ENCODE data around the gene PLXNB1. TPM values are rescaled to one million over a fixed set of nuclear protein-coding genes. Genes with fewer than 3 reads are reported as not detected.

PLXNB1 gene
- total and polyA plus RNA-seq, 2 of the 13 experiments (the other 11 are each of a cell fraction or from before 2014, with no cell fraction given) = 86.0 to 143 TPM

DNA sequence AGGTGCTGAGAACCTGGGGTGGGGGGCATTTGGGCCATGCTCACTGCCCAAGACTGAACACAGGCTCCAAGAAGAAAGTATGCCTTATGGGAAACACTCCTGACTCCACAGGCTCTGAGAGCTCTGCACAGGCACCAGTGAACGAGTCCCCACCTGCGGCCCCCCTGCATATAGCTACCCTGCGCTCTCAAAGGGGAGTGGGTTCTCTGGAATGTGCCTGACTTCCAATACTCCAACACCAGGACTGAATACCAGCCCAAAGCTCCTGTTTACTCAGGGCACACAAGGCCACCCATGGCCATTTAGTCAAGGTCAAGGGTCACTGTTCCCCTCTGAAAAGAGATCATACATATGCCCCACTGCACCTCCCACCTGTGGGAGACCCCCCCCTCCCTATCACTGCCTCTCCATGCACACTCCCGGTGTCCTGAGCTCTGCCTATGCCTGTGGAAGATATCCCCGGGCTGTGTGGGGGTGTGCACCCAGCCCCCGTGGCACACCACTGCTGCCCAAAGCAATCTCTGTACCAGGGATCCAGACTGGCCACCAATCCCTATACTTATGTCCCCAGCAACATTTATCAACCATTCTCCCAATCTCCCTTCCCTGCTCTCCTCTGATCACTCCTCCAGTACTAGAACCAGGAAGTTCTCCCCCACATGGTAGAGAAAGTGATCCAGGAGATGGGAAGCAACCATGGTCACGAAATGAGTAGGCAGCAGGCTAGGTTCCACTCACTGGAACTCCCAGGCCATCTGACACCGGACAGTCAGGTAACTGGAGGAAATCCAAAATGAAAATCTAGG lies 1.5 kb upstream of the PLXNB1 start (continued):
- peak; percentile 57; the same call in 1 of the 2 replicates for TF ChIP-seq DRAP1 (CRISPR knock-in tag; IDR thresholded peaks at IDR 0.05)
- TF ChIP-seq RARG (CRISPR knock-in tag; IDR thresholded peaks at IDR 0.05; ENCODE audit: low read depth) = no peak
- TF ChIP-seq ISL2 (CRISPR knock-in tag; IDR thresholded peaks at IDR 0.05) = peak; percentile 84
- TF ChIP-seq JDP2 (CRISPR knock-in tag; IDR thresholded peaks at IDR 0.05; ENCODE audit: borderline replicate concordance) = no peak; the same call in 1 of the 2 replicates
- TF ChIP-seq ZC3H13 (CRISPR knock-in tag; IDR thresholded peaks at IDR 0.05) = no peak
- TF ChIP-seq ZNF652 (CRISPR knock-in tag; IDR thresholded peaks at IDR 0.05; ENCODE audit: borderline replicate concordance, low read depth) = no peak
- no peak for TF ChIP-seq ZNF549 (CRISPR knock-in tag; IDR thresholded peaks at IDR 0.05)
- TF ChIP-seq AGO1 (IDR thresholded peaks at IDR 0.05; ENCODE audit: low read depth, low read length, poor library complexity, severe bottlenecking) = no peak
- no peak for TF ChIP-seq IKZF1 (IDR thresholded peaks at IDR 0.05)
- TF ChIP-seq PHF21A (CRISPR knock-in tag; IDR thresholded peaks at IDR 0.05) = peak; percentile 93
- peak; percentile 18; the same call in 1 of the 3 replicates for TF ChIP-seq MXI1 (IDR thresholded peaks at IDR 0.05; ENCODE audit: borderline replicate concordance, low read depth, low read length)
- TF ChIP-seq CCDC6 (CRISPR knock-in tag; IDR thresholded peaks at IDR 0.05) = no peak
- TF ChIP-seq GATAD1 (CRISPR knock-in tag; IDR thresholded peaks at IDR 0.05) = peak; percentile 43
- peak; percentile 59; the same call in 1 of the 2 replicates for TF ChIP-seq FOXK1 (CRISPR knock-in tag; IDR thresholded peaks at IDR 0.05; ENCODE audit: borderline replicate concordance, low read depth)
- TF ChIP-seq, protein P1, sequence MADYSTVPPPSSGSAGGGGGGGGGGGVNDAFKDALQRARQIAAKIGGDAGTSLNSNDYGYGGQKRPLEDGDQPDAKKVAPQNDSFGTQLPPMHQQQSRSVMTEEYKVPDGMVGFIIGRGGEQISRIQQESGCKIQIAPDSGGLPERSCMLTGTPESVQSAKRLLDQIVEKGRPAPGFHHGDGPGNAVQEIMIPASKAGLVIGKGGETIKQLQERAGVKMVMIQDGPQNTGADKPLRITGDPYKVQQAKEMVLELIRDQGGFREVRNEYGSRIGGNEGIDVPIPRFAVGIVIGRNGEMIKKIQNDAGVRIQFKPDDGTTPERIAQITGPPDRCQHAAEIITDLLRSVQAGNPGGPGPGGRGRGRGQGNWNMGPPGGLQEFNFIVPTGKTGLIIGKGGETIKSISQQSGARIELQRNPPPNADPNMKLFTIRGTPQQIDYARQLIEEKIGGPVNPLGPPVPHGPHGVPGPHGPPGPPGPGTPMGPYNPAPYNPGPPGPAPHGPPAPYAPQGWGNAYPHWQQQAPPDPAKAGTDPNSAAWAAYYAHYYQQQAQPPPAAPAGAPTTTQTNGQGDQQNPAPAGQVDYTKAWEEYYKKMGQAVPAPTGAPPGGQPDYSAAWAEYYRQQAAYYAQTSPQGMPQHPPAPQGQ (CRISPR knock-in tag; IDR thresholded peaks at IDR 0.05; ENCODE audit: borderline replicate concordance) = peak; percentile 59; the same call in 1 of the 2 replicates
- TF ChIP-seq ZBTB8A (CRISPR knock-in tag; IDR thresholded peaks at IDR 0.05; ENCODE audit: borderline replicate concordance, low read depth) = no peak
- TF ChIP-seq THAP8 (CRISPR knock-in tag; IDR thresholded peaks at IDR 0.05; ENCODE audit: borderline replicate concordance) = no peak
- no peak for TF ChIP-seq NFYC (CRISPR knock-in tag; IDR thresholded peaks at IDR 0.05)
- TF ChIP-seq YEATS2 (CRISPR knock-in tag; IDR thresholded peaks at IDR 0.05; ENCODE audit: borderline replicate concordance) = no peak
- TF ChIP-seq ZNF253 (CRISPR knock-in tag; IDR thresholded peaks at IDR 0.05; ENCODE audit: borderline replicate concordance) = no peak
- TF ChIP-seq ZNF431 (CRISPR knock-in tag; IDR thresholded peaks at IDR 0.05; ENCODE audit: borderline replicate concordance, low read depth) = 0 out of 2 replicates have a peak, but pooled peaks have one; percentile 55
- TF ChIP-seq KMT2B (CRISPR knock-in tag; IDR thresholded peaks at IDR 0.05) = 0 out of 2 replicates have a peak, but pooled peaks have one; percentile 7
- TF ChIP-seq TFE3 (CRISPR knock-in tag; IDR thresholded peaks at IDR 0.05) = peak; percentile 64
- TF ChIP-seq ETV6 (CRISPR knock-in tag; conservative IDR thresholded peaks at IDR 0.05) = no peak
- TF ChIP-seq RORA (CRISPR knock-in tag; IDR thresholded peaks at IDR 0.05) = no peak
- no peak for TF ChIP-seq HOXA9 (CRISPR knock-in tag; IDR thresholded peaks at IDR 0.05; ENCODE audit: borderline replicate concordance)
- no peak for TF ChIP-seq PLRG1 (conservative IDR thresholded peaks at IDR 0.05)

Measured in HepG2 (cell line).